ENCODE data around the gene PRELP.

GRCh38 chr1:203511930-203512329 lies 36.3 kb downstream of the PRELP start:
- no peak for TF ChIP-seq SRF (IDR thresholded peaks at IDR 0.05; ENCODE audit: low read depth, low read length)
- TF ChIP-seq CTCF (IDR thresholded peaks at IDR 0.05; ENCODE audit: control extremely low read depth in 1 of 3, insufficient read depth in 1 of 3, low read depth in 1 of 3, low read length in 3 of 3), result no peak
- no peak for TF ChIP-seq CEBPB (IDR thresholded peaks at IDR 0.05; ENCODE audit: low read depth, low read length)
- no peak for TF ChIP-seq EZH2 (IDR thresholded peaks at IDR 0.05; ENCODE audit: low read depth, low read length, severe bottlenecking)
- TF ChIP-seq POLR2A (IDR thresholded peaks at IDR 0.05; ENCODE audit: control extremely low read depth in 1 of 2, low read depth in 2 of 2, low read length in 2 of 2), result no peak
